Adipocyte (in vitro differentiated cells): ENCODE data around the gene FAM110A.

Experiments
- DNase-seq: peaks from one replicate; pipeline ENCODE4 v3.0.0-alpha.2; 2015; ENCODE audit warnings: low read depth
- H3K27me3 ChIP-seq: replicated peaks from 2 replicates; pipeline ENCODE4 v1.7.0; 2013; ENCODE audit warnings: mild to moderate bottlenecking, low read length, moderate library complexity; ENCODE audit not compliant: control insufficient read depth, insufficient read depth
- H3K36me3 ChIP-seq: 2 replicates; pipeline ENCODE4 v1.7.0; 2013; ENCODE audit warnings: low read length, mild to moderate bottlenecking, moderate library complexity; ENCODE audit not compliant: control insufficient read depth, insufficient read depth, severe bottlenecking
- H3K4me1 ChIP-seq: 2 replicates; pipeline ENCODE4 v1.7.0; 2013; ENCODE audit warnings: mild to moderate bottlenecking, low read length, moderate library complexity; ENCODE audit not compliant: control insufficient read depth, insufficient read depth
- H3K4me3 ChIP-seq: 2 replicates; pipeline ENCODE4 v1.7.0; 2013; ENCODE audit warnings: mild to moderate bottlenecking, low read length, moderate library complexity
- H3K9ac ChIP-seq: 2 replicates; pipeline ENCODE4 v1.7.0; 2013; ENCODE audit warnings: mild to moderate bottlenecking, low read length, moderate library complexity
- H3K9me3 ChIP-seq: 2 replicates; pipeline ENCODE4 v1.7.0; 2013; ENCODE audit warnings: mild to moderate bottlenecking, low read length, moderate library complexity; ENCODE audit not compliant: control insufficient read depth

The FAM110A gene

GRCh38 chr20:858011-858410, 24.5 kb downstream of the FAM110A start:
- H3K9ac ChIP-seq: no peak overlapping the region
- H3K9me3 ChIP-seq: no peaks in the 10 kb centered on the region
- no peak overlapping the region for H3K4me3 ChIP-seq
- no peak for DNase-seq
- H3K27me3 ChIP-seq: no peaks in the 10 kb centered on the region
- H3K4me1 ChIP-seq: peaks cover 4% of the 10 kb centered on the region
- H3K36me3 ChIP-seq: no peaks in the 10 kb centered on the region

DNA sequence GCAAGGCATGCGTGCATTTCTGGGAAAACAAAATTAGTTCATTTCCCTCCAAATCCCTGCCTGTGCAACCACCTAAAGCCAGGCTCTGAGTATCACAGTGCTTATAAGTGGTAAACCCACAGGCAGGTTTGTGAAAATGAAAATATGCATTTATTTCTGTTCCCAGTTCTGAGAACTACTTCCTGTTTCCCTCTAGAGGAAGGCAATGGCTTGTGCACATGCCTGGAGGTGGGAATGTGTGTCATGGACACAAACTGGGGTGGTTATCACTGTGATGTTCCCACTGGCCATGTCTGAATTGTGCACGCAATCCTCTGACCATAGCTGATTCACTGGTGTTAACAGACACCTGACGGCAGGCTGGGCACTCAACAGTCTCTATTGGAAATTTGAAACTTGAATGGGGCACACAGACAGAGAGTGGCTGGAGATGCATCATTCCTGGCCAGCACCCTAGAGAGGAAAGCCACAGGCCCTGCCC, 26.3 kb downstream of the FAM110A start:
- Histone ChIP-seq H3K9me3 (no peaks in the 10 kb centered on the region), H3K36me3 (no peaks in the 10 kb centered on the region), H3K9ac (no peak overlapping the region), H3K4me3 (no peak overlapping the region), H3K27me3 (no peaks in the 10 kb centered on the region), H3K4me1 (peaks cover 4% of the 10 kb centered on the region)
- no peak for DNase-seq

GRCh38 chr20:860891-861290, 27.4 kb downstream of the FAM110A start:
- Histone ChIP-seq H3K9ac (no peak overlapping the region), H3K36me3 (no peaks in the 10 kb centered on the region), H3K27me3 (no peaks in the 10 kb centered on the region), H3K4me1 (peaks cover 3% of the 10 kb centered on the region), H3K4me3 (no peak overlapping the region), H3K9me3 (peaks cover 3% of the 10 kb centered on the region)
- no peak for DNase-seq

- H3K9me3 ChIP-seq: peaks cover 3% of the 10 kb centered on the region
- H3K36me3 ChIP-seq: no peaks in the 10 kb centered on the region
- no peak overlapping the region for H3K4me3 ChIP-seq
- no peak for DNase-seq
- H3K9ac ChIP-seq: no peak overlapping the region
- peaks cover 10% of the 10 kb centered on the region for H3K27me3 ChIP-seq
- no peaks in the 10 kb centered on the region for H3K4me1 ChIP-seq
Measured at GRCh38 chr20:865440-865839, 31.9 kb downstream of the FAM110A start.

- peaks cover 34% of the 10 kb centered on the region for H3K27me3 ChIP-seq
- no peak for DNase-seq
- no peaks in the 10 kb centered on the region for H3K36me3 ChIP-seq
- H3K9ac ChIP-seq: no peak overlapping the region
- no peak overlapping the region for H3K4me3 ChIP-seq
- H3K9me3 ChIP-seq: peaks cover 3% of the 10 kb centered on the region
- H3K4me1 ChIP-seq: no peaks in the 10 kb centered on the region
Measured at GRCh38 chr20:868279-868678, 34.8 kb downstream of the FAM110A start.

DNA sequence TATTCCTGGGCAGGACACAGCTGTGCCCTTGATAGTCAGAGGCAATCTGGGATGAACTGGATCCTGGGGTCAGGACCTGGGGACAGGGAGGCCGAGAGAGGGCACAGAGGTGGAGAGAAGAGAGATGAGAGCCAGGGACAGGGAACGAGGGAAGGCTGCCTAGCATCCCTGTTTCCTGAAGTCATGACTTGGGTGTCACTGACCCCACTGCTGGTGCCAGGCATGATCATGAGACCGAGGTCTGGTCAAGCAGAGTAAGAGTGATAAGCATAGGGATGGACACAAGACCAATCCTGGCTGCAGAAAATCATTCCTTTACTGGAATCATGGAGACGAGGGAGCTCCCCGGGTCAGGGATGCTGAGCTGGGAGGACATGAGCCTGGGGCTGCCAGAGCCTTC, 36.1 kb downstream of the FAM110A start:
- H3K27me3 ChIP-seq: peaks cover 43% of the 10 kb centered on the region
- no peak overlapping the region for H3K9ac ChIP-seq
- DNase-seq: no peak
- H3K9me3 ChIP-seq: peaks cover 3% of the 10 kb centered on the region
- H3K4me3 ChIP-seq: no peak overlapping the region
- no peaks in the 10 kb centered on the region for H3K36me3 ChIP-seq
- H3K4me1 ChIP-seq: no peaks in the 10 kb centered on the region

- Histone ChIP-seq H3K9me3 (no peaks in the 10 kb centered on the region), H3K4me1 (no peaks in the 10 kb centered on the region), H3K36me3 (no peaks in the 10 kb centered on the region), H3K27me3 (peaks cover 43% of the 10 kb centered on the region), H3K9ac (no peak overlapping the region), H3K4me3 (no peak overlapping the region)
- no peak for DNase-seq
Measured at GRCh38 chr20:870758-871157, 37.2 kb downstream of the FAM110A start.

DNA sequence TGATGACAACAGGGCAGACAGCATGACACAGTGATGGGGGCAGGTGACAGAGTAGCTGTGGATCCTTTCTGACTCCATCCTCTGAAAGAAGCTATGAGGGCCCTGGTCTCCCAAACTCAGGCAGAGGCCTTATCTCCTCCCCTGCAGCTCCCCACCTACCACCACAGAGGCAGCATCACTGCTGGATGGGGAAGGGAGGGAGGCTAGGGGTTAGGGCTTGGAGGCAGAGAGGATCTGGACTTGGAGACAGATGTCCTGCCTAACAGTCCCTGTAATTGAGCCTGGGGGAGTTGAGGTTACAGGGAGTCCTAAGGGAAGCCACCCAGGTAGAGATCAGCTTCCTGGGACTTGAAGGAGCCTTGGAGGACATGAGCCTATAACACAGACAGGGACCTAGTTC, 37.9 kb downstream of the FAM110A start:
- Histone ChIP-seq H3K36me3 (no peaks in the 10 kb centered on the region), H3K4me1 (no peaks in the 10 kb centered on the region), H3K9ac (no peak overlapping the region), H3K4me3 (no peak overlapping the region), H3K27me3 (peaks cover 43% of the 10 kb centered on the region), H3K9me3 (no peaks in the 10 kb centered on the region)
- no peak for DNase-seq

- DNase-seq: no peak
- no peaks in the 10 kb centered on the region for H3K4me1 ChIP-seq
- no peak overlapping the region for H3K9ac ChIP-seq
- H3K36me3 ChIP-seq: no peaks in the 10 kb centered on the region
- H3K4me3 ChIP-seq: no peak overlapping the region
- H3K27me3 ChIP-seq: peaks cover 43% of the 10 kb centered on the region
- H3K9me3 ChIP-seq: no peaks in the 10 kb centered on the region
Measured at GRCh38 chr20:871948-872347, 38.4 kb downstream of the FAM110A start.

GRCh38 chr20:872855-873520, 39.5 kb downstream of the FAM110A start:
- Histone ChIP-seq H3K9me3 (no peaks in the 10 kb centered on the region), H3K4me1 (no peaks in the 10 kb centered on the region), H3K36me3 (no peaks in the 10 kb centered on the region), H3K27me3 (peaks cover 43% of the 10 kb centered on the region), H3K9ac (no peak overlapping the region), H3K4me3 (no peak overlapping the region)
- no peak for DNase-seq

- no peak for DNase-seq
- Histone ChIP-seq H3K9ac (no peak overlapping the region), H3K9me3 (no peaks in the 10 kb centered on the region)
Measured at GRCh38 chr20:873875-874607, 40.5 kb downstream of the FAM110A start.

More at GRCh38 chr20:873875-874607, 40.5 kb downstream of the FAM110A start:
- peaks cover 43% of the 10 kb centered on the region for H3K27me3 ChIP-seq
- no peak overlapping the region for H3K4me3 ChIP-seq
- no peaks in the 10 kb centered on the region for H3K36me3 ChIP-seq
- H3K4me1 ChIP-seq: no peaks in the 10 kb centered on the region
